Stimulated activated CD4-positive, alpha-beta T cell treated with anti-CD3 and anti-CD28 coated beads, Interleukin-15, amount 100 ng/mL, for 24 hours (primary cell): ENCODE measurements around the gene BRME1.
"Not testable (repeated sequence)": the region's sequence is repeated elsewhere in the genome, so short reads cannot be mapped to it uniquely, and the experiment has no call there.

Experiments
- DNase-seq: peaks from one replicate; pipeline ENCODE4 v3.0.0-alpha.2; 2020

BRME1 gene

DNA sequence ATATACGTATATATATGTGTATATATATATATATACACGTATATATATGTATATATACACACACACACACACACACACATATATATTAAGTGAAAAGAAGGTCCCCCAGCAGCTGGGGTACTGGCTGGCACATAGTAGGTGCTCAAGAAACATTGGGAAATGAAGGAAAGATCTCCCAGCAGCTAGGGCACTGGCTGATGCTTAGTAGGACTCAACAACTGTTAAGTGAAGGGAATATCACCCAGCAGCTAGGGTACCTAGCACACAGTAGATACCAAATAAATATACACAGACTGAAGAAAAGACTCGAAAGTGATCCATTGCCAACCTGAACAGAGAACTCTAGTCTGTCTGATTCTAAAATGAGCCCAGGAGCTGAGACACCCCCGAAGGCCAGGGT, 20.1 kb upstream of the BRME1 start:
- DNase-seq = no peak

DNA sequence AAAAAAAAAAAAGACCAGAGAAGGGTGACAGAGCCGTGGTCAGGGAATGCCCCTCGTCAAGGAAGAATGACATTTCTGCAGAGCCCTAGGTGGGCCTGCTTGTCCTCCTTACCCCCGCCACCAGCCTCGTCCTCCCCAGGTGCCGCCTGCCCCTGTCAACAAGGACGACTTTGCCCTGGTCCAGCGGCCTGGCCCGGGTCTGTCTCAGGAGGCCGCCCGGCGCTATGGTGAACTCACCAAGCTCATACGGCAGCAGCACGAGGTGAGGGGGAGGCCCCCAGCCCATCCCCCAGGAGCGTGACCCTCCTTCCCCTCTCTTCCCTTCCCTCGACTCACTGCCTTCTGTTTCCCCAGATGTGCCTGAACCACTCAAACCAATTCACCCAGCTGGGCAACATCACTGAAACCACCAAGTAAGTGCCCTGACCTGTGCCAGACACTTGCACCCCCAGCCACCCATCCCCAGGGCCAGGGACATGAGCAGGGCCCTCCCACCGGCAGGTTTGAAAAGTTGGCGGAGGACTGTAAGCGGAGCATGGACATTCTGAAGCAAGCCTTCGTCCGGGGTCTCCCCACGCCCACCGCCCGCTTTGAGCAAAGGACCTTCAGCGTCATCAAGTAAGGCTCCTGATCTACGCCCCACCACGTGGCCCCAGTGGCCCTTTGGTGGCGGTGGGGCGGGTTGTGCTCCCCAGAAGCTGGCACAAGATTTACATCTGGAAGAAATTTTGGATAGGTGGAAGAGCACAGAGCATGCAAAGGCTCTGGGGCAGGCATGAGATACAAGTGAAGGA, 17.5 kb upstream of the BRME1 start:
- DNase-seq = no peak

DNA sequence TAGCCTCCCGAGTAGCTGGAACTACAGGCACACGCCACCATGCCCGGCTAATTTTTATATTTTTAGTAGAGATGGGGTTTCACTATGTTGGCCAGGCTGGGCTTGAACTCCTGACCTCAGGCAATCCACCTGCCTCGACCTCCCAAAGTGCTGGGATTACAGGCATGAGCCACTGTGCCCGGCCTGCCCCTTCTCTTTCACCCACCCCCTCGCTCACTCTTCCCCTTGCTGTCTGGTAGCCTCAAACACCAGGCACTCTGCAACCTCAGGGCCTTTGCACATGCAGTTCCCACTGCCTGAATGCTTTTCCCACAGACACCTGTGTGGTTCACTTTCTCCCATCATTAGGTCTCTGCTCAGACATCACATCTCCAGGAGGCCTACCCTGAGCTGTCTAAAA, 16.2 kb upstream of the BRME1 start:
- not testable (repeated sequence) for DNase-seq

GRCh38 chr19:13920940-13921747, 15.2 kb upstream of the BRME1 start:
- peak; percentile 44 for DNase-seq

DNA sequence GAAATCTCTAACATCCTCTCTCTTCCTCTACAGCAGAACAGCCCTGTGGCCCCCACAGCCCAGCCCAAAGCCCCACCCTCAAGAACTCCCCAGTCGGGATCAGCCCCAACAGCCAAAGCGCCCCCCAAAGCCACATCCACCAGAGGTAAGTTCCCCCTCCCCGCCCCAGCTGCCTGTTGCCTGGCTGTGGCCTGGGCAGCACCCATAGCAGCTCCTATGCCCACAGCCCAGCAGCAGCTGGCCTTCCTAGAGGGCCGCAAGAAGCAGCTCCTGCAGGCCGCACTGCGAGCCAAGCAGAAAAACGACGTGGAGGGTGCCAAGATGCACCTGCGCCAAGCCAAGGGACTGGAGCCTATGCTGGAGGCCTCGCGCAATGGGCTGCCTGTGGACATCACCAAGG, 14.6 kb upstream of the BRME1 start:
- no peak for DNase-seq

DNA sequence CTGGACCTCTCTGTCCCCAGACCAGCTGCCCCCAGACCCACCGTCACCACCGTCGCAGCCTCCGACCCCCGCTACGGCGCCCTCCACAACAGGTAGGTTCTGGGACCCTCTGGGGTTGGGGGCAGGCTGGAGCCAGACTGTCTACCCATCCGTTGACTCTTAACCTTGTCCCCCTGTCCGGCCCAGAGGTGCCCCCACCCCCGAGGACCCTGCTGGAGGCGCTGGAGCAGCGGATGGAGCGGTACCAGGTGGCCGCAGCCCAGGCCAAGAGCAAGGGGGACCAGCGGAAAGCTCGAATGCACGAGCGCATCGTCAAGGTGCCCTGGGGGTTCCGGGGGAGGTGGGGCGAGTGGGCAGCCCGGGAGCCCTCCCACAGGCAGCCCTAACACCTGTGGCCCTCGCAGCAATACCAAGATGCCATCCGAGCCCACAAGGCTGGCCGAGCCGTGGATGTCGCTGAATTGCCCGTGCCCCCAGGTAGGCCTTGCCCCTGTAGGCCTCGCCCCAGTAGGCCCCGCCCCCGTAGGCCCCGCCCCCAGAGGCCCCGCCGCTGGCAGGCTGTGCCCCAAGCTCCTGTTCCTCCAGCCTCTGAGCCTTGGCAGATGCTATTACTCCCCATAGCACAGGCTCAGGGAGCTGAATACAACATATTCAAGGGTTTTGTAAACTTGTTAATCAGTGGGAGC, 13.0 kb upstream of the BRME1 start:
- no peak for DNase-seq

DNA sequence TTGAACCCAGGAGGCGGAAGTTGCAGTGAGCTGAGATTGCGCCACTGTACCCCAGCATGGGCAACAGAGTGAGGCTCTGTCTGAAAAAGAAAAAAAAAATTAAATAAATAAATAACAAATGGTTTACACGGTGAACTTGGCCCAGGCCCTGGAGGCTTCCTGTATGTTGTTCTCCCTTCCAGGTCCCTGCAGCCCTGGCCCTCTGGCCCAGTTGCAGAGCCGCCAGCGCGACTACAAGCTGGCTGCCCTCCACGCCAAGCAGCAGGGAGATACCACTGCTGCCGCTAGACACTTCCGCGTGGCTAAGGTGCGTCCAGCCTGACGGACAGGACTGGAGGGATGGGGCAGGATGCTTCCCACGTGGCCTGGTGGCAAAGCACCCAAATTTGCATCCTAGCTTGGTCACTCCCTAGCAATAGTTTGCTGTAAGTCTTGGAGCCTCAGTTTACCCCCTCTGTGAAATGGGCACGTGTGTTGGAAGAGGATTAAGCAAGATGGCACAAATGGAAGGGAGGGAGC, 12.0 kb upstream of the BRME1 start:
- DNase-seq = no peak

GRCh38 chr19:13914777-13915176, 8.9 kb upstream of the BRME1 start:
- no peak for DNase-seq

DNA sequence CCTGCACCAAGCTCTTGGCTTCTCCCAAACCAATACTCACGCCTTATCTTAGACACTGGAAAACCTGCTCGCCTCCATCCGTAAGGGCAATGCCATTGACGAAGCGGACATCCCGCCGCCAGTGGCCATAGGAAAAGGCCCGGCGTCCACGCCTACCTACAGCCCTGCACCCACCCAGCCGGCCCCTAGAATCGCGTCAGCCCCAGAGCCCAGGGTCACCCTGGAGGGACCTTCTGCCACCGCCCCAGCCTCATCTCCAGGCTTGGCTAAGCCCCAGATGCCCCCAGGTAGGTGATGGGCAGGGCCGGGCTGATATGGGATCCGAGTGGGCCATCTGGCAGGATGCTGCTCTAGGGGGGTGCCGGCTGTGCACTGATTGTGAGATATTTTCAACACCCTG, 7.4 kb upstream of the BRME1 start:
- DNase-seq = no peak

DNA sequence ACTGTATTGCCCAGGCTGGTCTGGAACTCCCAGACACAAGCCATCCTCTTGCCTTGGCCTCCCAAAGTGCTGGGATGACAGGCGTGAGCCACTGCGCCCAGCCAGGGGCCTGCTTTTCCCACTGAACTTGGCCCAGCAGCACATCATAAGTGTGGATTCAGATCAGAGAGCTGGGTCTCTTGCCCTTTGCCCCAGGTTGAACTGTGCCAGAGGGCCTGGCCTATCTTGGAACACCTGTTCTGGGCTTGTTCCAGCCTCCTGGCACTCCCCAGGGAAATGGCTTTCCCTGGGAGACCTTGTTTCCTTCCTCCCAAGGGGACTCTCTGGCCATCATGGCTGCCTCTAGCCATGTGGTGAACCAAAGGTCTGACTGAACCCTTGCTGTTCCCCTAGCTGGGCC, 3.5 kb upstream of the BRME1 start:
- DNase-seq = no peak

DNA sequence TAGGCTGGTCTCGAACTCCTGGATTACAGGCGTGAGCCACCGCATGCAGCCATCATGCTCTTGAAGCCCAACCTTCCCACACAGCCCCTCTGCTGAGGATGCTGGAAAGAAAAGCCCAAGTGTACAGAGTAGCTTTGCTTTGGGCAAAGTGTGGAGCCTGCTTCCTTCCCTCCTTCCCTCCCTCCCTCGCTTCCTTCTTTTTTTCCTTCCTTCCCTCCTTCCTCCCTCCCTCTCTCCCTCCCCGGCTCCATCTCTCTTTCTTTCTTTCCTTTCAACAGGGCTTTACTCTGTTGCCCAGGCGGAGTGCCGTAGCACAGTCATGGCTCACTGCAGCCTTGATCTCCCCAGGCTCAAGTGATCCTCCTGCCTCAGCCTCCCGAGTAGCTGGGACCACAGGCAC, 2.8 kb upstream of the BRME1 start:
- no peak for DNase-seq

DNA sequence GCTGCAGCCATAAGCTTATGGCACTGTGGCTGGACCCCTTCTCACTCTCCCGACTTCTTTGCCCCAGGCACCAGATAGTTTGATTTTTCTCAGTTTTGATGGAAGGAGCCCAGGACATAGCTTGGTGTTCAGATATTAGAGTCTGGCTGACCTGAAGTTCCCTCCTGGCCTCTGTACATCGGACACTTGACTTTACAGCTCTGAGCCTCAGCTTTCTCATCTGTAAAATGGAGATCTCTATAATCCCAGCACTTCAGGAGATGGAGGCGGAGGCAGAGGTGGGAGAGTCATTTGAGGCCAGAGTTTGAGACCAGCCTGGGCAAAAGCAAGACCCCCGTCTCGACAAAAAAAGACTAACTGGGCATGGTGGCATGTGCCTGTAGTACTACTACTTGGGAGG, 993 bp upstream of the BRME1 start:
- no peak for DNase-seq

DNA sequence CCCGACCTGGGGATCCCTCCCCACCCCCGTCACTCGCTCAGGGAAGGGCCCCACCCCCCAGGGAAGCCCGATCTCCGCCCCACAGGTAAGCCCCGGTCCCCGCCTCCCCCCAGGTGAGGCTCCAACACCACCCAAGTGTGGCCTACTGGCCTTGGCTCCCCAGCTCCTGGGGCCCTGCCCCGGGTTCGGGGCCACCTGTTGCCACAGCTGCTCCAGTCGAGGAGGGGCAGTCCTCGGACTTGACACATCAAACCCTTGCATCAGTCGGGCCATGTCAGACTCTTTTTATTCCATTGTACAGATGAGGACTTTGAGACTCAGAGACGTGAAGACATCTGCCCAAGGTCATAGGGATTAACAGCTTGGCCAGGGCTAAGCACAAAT, 596 bp upstream of the BRME1 start:
- DNase-seq = peak; percentile 41

DNA sequence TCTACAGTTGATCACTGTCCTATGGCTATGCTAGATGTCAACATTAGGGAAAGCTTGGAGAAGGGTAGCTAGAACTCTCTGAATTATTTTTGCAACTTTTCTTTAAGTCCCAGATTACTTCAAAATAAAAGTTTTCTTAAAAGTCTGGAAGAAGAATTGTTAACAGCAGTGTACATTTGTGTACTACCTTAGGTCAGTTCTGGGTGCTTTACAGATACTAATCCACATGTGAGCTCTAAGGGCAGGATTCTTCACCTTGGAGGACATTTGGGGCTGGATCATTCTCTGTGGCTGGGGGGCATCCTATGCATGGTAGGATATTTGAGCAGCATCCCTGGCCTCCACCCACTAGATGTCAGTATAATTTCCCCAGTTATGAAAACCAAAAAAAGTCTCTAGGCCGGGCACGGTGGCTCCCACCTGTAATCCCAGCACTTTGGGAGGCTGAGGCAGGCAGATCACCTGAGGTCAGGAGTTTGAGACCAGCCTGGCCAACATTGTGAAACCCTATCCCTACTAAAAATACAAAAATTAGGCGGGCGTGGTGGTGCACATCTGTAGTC, 2.8 kb downstream of the BRME1 start:
- DNase-seq = peak; percentile 44

DNA sequence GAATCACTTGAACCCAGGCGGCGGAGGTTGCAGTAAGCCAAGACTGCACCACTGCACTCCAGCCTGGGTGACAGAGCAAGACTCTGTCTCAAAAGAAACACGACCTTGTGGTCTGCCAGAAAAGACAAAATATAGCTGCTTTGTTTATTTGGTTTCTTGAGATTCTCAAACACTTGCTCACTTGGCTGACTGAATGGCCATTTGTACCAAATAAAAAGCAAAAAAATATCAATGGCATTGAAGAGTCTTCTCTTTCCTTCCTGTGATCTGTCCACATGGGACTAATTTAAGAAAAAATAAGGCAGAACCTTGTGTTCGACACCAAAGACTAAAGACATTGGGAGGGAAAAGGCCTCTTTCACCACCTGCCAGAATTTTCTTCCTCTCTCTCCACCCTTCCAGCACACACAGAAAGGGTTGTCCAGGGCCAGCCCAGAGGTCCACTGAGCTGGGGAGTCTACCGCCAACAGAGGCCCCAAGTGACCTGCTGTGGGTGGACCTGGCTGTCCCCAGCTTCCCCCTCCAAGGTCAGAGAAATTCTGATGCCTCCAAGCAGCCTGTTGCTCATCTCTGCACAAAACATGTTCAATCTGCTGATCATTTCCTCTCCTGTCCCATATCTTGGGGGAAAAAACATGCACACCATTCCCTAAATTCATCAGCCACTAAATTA, 5.9 kb downstream of the BRME1 start:
- DNase-seq = no peak

- DNase-seq = no peak
Measured at GRCh38 chr19:13899393-13899792, 6.5 kb downstream of the BRME1 start.

GRCh38 chr19:13896227-13896626, 9.7 kb downstream of the BRME1 start:
- DNase-seq = no peak

- DNase-seq = no peak
Measured at GRCh38 chr19:13894552-13894951, 11.4 kb downstream of the BRME1 start.

GRCh38 chr19:13892870-13893269, 13.0 kb downstream of the BRME1 start:
- no peak for DNase-seq

- DNase-seq = no peak
Measured at GRCh38 chr19:13890136-13890535, 15.8 kb downstream of the BRME1 start.

GRCh38 chr19:13888281-13888680, 17.6 kb downstream of the BRME1 start:
- DNase-seq = no peak

DNA sequence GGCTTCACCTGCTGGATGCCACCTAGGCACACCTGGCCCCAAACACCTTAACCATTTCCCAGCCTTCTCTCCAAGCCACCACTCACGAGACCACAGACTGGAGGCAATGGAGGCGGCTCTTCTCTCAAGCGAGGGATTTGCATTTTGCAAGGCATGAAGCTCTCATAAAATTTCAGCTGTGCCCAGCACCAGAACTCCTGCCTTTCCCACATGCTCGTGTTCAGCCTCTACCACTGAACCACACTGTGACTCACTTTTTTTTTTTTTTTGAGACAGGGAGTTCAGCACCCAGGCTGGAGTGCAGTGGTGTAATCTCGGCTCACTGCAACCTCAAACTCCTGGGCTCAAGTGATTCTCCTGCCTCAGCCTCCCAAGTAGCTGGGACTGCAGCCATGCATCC, 18.4 kb downstream of the BRME1 start:
- DNase-seq = no peak

- DNase-seq = no peak
Measured at GRCh38 chr19:13887018-13887436, 18.9 kb downstream of the BRME1 start.
